NCI-H1694 treated with DMSO at 0.1 percent for 48 hours (cell line): ENCODE measurements around the gene KMT2C.
A peak's percentile ranks its signal among the peaks of the same experiment; 100 is the strongest.

Experiments
- DNase-seq: peaks from one replicate; lab custom pipeline; 2025; lab: John Stamatoyannopoulos, UW

KMT2C gene

DNA sequence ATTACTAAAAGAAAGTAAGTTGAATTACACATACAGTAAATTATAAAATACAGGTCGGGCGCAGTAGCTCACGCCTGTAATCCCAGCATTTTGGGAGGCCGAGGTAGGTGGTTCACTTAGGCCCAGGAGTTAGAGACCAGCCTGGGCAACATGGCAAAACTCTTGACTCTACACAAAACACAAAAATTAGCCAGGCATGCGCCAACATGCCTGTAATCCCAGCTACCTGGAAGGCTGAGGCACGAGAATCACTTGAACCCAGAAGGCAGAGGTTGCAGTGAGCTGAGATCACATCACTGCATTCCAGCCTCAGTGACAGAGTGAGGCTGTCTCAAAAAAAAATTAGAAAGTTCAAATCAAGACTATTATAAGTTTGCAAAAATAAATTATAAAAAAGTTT is 235.4 kb downstream of the KMT2C start:
- no peak for DNase-seq

DNA sequence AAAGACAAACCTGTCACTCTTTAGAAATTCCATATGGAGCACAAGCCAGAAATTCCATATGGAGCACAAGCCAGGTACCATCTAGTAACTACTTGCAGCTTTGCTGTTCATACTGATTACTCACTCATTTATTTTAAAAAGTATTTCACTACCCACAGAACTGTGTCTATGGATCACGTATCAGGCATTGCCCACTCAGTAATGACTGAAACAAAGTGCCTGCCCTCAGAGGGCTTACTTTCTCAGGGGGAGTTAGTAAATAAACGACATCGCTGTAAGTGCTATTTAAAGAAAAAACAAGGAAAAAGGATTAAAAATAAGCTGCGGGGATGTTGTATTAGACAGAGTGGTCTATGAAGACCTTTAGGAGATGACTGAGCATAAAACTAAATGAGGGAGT is 239.4 kb downstream of the KMT2C start:
- no peak for DNase-seq

DNA sequence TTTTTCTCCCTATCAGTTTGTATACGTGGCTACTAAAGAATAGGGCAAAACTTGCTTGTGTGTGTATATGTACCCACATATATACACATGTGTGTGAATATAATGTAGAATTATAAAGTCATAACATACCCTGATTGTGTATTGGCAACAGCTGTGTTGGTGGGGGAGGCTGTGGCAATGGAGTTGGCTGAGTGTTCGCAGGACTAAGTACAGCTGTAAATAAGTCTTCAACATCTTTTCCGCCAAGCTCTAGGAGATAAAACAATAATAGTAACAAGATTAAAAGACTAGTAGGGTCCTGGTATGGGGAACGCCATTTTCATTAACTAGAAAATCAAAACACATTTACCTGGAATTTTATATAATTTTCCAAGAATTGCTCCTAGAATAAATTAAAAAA is 241.9 kb downstream of the KMT2C start:
- DNase-seq = no peak

DNA sequence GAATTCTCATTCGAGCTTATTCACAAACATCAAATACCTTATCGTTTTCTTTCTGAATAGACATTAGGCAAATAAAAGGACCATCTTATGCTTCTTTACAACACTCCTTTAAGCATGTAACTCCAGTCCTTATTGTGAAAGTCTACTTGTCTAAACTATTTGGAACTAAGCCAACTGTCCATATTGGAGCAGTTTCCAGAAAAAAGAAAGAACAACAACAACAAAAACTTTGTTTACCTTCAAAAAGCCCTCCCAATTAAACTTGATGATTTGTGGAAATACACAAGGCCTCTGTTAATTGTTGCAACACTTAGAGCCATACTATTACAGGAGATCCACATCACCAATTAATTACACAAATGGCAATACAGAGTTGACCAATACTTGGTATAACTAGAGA is 246.7 kb downstream of the KMT2C start:
- no peak for DNase-seq

DNA sequence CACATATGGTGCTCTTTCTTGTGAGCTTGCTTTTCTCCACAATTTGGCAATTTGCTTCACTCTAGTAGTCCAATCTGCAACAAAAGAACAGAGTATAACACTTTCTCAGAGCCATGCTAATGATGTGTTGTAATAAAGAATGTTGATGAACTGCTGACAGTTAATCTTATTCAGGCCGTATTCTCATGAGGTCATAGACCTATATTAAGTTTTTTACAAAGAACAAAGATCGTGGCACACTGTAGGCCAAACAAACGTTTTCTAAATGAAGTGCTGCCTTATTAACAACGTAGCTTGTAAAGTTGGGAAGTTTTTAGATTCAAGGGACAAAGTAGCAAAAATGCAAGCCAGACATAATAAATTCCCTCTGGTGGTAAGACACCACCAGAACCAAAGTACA is 250.2 kb downstream of the KMT2C start:
- DNase-seq = no peak

DNA sequence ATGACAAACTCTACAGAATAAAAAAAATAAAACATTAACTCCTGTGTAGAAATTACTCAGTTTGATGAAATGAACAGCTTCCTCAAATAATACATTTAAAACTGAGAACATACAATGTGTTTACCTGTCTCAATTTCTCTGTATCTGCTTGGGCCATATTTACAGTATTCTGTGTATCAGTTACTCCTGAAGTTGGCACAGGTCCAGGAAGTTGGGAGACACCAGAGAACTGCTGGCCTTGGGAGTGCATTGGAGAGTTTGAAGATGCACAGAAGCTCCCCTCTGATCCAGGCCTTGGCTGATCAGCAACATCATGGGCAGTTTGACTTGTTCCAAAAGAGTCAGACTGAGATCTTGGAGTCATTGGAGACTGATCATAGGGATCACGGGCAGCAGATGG is 255.2 kb downstream of the KMT2C start:
- DNase-seq = no peak

DNA sequence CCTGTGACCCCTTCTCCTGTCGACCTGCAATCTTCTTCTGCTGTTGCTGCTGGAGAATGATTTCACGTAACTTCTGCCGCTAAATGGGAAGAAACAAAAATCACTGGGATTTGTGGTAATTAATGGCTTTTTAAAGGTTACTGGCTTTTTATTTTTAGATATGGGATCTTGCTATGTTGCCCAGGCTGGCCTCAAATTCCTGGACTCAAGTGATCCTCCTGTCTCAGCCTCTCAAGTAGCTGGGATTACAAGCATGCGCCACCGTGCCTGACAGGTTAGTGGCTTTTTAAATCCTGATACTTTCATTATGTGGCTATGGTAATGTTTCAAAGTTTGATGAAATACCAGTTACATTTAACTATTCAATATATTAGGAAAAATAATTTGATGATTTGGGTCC is 255.8 kb downstream of the KMT2C start:
- DNase-seq = no peak

DNA sequence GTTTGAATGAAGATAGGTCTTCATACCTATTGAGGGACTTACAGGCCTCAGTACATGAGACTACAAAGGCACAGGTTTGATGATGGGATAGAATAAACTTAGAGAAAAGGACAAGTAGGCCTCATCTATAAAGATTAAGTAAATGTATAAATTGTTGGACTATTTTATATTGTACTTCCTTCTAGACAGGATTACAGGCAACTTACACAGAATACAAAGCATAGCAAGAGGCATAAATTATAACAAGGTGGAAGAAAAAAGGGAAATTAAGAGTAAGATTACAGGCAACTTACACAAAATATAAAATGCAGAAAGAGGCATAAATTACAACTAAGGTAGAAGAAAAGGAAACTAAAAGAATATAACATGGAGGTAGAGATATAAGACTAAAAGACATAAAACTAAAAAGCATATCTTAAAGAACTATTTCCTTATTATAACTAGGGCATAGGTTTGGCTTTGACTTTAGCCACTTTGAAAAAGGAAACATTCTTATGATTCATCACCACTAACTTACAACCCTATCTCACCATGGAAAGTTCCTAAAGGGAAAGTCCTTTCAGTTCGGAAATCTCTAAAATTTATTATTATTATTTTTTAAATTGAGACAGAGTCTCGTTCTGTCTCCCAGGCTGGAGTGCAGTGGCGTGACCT is 257.3 kb downstream of the KMT2C start:
- DNase-seq = no peak

DNA sequence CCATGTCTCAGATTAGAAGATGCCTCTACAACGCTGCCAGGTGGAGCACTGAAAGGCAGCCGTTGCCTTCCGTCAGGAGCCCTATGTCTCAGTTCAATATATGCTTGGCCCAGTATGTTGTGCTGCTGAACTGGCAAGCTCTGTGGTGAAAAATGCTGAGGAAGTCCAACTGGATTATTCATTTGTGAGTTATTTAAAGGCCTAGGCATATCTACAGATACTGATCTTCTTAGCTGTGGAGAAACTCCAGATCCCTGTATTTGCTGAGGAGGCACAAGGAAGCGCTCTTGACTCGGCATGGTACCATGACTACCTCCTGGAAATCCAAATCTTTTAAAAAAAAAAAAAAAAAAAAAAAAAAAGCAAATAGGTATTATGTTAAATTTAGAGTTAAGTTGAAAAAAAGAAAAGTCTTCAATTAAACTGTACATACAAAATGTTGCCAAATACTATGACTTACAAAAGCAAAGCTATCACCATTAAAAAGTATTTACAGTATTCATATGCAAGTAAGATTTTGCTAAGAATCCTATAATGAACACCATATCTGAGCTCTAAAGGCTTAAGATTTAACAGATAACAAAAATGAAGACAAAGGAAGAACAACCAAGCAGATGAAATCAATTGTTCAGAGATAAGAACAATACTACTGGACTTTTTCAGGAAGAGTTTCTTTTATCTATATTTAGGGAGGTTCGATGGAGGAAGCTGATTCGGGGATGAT is 258.0 kb downstream of the KMT2C start:
- DNase-seq = no peak

DNA sequence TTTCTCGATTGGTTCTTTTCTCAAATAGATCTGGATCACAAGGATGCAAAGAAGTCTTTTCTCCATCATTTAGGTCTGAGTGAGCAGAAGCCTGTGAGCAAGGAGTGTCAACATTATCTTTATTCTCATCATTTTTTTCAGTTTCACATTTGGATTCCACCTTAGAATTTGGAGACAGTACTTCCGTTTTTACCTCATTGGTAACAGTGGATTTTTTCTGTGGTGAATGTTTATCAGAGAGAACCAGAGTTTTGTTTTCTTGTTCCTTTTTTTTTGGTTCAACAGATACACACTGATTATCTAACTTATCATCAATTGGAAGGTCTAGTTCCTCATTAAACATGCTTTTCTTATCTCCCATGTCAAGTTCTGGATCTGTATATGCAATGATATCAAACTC is 259.0 kb downstream of the KMT2C start:
- DNase-seq = no peak

DNA sequence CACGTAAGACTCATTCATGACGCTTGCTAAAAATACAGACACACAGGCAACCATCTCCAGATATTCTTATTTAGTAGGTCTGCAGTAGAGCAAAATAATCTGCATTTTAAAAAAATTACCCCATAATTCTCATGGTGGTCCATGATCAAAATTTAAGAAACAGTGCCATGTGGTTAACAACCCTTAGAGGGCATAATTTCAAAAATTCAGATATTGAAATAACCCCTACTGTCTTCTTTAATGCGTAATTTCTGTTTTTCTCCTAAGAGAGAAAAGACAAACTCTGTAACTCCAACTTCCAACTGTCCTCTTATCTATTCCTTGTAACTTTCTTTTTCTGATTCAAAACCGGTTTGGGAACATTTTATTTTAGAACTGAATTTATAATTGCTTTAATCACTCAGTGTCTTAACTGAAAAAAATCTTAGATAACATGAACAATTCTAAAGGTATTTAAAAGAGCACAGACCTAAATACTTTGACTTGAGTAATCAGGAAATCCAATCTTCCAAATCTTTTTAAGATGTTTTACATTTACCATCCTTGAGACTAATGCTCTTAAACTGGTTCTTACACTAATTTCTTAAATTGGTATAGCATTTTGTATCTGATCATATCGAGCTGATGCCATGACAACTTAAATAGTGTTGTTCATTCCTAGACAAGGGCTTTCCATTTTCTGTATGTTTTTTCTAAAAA is 262.3 kb downstream of the KMT2C start:
- DNase-seq = no peak

DNA sequence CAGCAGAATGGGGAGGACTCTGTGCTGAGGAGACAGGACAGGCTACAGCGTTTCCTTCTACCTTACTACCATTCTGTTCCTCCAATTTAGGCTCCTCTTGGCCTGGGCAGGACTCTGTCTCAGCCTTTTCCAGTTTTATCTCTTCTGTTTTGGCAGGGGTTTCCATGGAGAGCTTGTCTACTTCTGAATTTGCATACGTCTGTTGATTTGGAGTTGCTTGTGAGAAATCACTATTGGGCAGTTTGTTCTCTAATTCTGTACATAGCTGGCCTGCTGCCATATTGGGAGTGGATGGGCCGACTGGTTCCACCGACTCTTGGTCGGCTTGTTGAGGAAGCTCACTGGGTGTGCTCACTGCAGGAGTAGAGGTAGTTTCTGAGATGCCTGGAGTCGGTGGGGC is 273.5 kb downstream of the KMT2C start:
- no peak for DNase-seq

DNA sequence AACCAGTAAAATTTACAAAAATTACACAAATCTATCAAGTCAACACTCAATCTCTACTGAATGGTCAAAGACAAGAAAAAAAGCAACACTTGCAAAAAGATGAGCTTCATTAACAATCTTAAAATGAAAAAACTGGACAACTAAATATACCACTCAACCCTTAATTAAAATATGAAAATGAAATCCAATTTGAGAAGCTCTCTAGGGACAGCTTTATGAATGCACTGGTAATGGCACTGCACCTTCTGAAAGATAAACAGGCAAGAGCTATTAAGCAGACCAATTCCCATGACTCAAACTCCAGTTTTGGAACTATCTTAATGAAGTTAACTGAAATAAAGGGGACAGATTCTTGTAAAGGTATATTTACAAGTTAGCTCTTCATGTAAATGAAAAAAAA is 274.6 kb downstream of the KMT2C start:
- DNase-seq = no peak

DNA sequence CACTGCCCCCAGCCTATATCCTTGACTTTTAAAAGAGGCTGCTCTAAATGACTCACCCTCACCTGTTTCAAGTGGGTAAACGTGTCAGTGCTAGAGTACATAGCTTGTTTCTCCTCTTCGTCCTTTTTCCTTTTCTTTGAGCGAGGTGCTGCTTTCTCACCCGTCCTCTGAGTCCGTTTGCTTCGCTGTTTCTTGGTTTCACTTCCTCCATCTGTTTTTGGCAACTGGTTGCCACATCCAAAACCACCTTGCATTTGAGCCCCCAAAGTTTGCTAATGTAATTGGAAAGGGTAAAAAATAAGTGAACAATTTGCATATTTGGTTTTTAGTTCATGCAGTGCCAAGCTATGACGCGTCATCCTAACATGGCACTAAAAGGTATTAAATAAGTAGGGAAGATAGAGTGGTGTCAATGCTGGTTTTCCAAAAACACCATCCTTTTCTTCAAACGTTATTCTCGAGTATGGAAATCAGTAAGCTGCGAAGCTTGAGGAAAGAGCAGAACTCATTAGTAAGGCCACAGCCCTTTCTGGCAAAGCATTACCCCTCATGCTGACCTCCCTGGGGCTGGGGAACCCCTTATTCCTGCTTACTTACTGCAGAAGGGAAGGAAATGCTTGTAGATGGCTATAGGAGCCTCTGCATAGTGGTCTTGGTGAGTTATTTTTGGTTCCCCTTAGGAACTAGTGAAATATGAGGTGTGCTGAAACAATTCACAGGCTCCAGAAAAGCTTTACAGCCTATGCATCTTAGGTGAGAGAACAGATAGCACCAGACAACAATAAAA is 276.8 kb downstream of the KMT2C start:
- DNase-seq = no peak

DNA sequence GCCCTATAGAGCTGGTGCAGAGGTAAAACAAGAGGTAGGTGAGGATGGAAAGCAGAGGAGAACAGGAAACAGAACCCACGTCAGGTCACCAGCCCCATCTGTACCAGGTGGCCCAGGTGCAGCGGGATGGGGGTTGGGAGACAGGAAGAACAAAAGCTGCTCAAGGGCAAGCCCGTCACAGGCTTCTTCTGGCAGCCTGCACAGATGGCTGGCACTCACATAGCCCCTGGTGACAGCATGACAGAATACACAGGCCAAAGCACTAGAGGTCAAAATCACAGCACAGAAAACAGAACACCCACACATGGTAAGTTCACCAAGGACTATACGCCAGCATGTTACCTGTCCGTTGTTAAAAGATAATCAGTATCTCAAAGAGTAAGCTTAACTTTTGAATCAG is 283.5 kb downstream of the KMT2C start:
- no peak for DNase-seq

DNA sequence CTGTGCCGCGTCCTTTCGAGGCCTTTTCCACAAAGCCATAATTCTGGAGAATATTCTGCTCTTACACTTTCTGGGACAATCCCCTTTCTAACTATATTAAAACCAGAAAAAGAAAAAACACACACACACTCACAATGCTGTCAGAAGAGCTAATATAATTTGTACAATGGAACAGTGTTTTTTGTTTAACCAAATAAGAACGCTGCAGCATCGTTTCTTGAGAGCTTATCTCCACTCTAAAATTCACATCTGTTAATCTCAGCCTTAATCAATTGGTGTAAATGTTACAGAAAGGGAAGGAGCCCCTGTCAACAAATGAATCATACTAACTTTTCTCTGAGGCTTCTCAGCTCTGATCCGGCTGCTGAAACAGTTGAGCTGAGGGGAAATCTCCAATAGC is 286.4 kb downstream of the KMT2C start:
- DNase-seq = no peak

DNA sequence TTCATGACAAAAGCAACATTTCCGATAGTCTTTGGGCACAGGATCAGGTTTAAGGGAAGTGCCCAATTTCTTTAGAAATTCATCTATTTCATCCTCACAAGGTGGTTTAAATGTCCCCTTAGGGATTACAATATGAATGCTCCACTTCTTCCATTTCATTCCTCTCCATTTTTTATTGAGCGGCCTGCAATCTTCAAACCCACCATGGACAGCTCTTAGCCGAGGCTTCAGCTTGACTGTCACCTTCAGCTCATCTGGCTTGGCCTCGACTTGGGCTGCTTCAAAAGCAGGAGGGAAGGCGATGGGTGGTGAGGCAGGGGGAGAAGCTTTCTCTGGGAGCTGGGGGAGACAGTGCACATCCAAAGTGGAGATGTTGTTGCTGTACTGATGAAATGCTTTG is 287.1 kb downstream of the KMT2C start:
- DNase-seq = no peak

DNA sequence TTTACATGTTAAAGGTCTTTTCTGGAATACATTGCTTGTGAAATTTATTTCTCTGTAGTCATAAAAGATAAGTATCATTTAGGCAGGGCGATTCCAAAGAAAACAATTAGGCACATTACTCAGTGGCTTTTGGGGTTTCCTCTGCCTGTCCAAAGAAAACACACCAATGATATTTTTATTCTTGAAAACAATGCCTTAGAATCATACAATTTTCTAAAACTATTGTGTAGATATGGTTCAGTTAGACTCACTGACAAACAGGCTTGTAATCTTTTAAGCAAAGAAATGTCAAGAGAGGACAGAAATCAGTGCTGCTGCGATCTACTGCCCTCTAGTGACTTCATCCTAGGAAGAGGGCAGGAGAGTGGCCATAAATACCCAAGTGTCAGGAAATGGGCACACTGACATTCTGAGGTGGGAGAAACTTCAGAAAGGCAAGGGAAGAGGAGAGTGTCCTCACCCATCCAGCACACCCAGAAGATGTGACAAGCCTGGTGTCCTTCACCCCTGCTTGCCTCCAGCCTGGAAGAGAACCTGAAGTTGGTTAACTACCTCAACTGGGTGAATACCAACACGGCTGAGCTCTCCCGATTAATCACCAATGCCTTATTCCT is 289.8 kb downstream of the KMT2C start:
- DNase-seq = peak; percentile 29

DNA sequence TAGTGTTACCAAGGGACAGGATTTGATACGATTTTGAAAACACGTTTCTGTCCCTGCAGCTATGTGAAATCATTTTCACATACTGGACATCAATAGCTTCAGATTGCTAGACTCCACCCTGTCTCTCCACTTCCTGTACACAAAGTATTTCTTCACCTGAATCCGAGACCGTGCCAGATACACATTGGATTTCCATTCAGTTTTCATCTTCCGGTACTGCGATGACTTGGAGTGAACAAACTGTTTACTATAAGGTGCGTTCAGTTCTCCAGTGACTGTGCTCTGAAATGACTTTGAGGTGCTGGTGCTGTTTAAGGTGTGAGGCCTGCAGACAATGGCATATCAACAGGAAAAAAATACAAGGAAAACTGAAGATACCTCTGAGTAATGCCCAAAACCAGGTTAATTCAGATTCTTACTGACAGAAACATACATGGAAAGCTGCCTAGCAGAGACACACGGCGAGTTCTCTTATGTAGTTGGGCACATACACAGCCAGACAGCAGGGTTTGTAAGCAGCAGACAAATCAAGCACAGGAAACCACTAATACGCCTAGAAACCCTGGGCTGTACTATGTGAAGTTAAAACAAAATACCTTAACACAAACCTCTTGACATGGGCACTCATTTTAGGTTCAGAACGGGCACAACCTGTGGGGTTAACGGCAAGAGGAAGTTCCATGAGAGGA is 291.1 kb downstream of the KMT2C start:
- DNase-seq = no peak

DNA sequence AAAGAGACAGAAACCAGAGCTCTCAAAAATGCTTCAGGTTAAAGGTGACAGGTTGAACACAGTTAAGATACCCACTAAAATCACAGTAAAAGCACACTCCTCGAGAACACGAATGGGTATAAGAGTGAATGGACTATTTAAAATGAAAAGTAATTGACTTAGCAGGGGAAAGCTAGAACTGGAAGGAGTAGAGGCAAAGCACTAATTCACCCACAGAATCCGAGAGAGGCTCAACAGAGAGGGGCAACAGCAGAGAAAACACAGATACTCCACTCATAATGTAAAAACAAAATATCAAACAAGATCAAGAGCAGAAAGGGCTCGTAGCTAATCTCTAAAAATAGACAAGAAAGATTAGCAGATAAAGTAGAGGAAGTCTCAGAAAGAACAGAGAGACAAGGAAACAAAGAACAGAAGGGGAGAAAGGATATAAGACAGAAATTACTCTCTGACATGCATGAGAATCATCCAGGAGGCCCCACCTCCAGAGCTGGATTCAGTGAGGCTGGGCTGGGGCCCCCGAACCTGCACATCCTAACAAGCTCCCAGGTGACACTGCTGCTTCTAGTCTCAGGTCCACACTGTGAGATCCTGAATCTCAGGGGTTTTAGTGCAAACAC is 292.7 kb downstream of the KMT2C start:
- no peak for DNase-seq

DNA sequence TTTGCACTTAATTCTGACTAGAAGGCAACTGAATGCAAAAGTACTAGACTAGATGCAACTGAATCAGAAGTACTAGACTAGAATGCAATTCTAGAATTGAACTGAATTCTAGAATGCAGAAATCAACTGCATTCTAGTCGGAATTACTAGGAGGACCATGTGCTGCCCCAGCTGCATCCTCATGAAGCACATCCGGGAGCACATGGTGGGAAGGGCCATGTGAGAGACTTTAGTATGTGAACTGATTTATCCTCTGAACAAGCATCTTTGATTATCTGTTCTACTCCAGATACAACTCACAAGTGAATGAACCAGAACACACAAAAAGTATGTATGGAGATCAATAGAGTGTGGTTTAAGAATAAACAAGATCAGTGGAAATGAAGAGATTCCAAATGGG is 295.2 kb downstream of the KMT2C start:
- DNase-seq = no peak
